Measurements from ENCODE around the gene BCKDHB. TPM values are rescaled to one million over a fixed set of nuclear protein-coding genes. Genes with fewer than 3 reads are reported as not detected.

The BCKDHB gene
- total and polyA plus RNA-seq, 2 experiments from 2014 or later, result 32.1 to 42.7 TPM

DNA sequence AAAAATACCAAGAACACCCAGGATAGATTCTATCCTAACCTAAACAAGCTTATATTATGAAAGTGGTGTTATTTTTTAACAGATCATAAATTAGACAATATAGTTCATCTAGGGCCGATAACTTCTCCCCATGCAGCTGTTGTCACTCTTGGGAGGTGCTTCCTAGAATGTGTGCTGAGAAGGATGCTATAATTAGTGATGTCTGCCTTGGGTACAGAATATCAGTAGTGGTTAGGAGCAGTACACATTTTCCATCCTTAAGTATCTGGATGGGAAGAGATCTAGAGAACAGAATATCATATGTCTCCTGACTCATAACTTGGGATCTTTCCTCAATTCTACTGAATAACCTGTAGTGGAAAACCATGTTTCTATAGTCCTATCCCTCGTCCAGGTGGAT is 214.5 kb downstream of the BCKDHB start:
- Mint-ChIP-seq H3K27ac (no peak overlapping the region), H3K36me3 (ENCODE audit: low read depth) (no peaks in the 10 kb centered on the region), H3K27me3 (ENCODE audit: insufficient read depth, low read depth, poor library complexity) (no peaks in the 10 kb centered on the region), H3K4me1 (no peaks in the 10 kb centered on the region; the same call in 2 of the 3 replicates), H3K4me3 (no peak overlapping the region), H3K9me3 (no peaks in the 10 kb centered on the region; the same call in 2 of the 3 replicates)
- Histone ChIP-seq H2AFZ (no peak overlapping the region), H3K4me2 (no peak overlapping the region), H3K4me1 (ENCODE audit: insufficient read depth) (peaks cover 4% of the 10 kb centered on the region; the same call in 1 of the 2 replicates), H3F3A (replicated peaks; ENCODE audit: low read depth) (no peaks in the 10 kb centered on the region), H3K27me3 (ENCODE audit: insufficient read depth) (no peaks in the 10 kb centered on the region), H3K36me3 (ENCODE audit: insufficient read depth) (no peaks in the 10 kb centered on the region), H3K4me3 (no peak overlapping the region), H4K20me1 (replicated peaks; ENCODE audit: insufficient read depth) (no peaks in the 10 kb centered on the region), H3K27ac (ENCODE audit: low read depth) (no peak overlapping the region), H3K9me2 (ENCODE audit: insufficient read depth) (no peaks in the 10 kb centered on the region; the same call in 1 of the 2 replicates), H3K79me2 (replicated peaks; ENCODE audit: insufficient read depth) (no peaks in the 10 kb centered on the region)
- DNase-seq (ENCODE audit: low spot score) (no peak), ATAC-seq (no peak)
- TF ChIP-seq JUNB (IDR thresholded peaks at IDR 0.05; ENCODE audit: unreplicated experiment), result no peak
- no peak for TF ChIP-seq EZH2 (IDR thresholded peaks at IDR 0.05; ENCODE audit: low read depth, unreplicated experiment)
- TF ChIP-seq, protein P1, sequence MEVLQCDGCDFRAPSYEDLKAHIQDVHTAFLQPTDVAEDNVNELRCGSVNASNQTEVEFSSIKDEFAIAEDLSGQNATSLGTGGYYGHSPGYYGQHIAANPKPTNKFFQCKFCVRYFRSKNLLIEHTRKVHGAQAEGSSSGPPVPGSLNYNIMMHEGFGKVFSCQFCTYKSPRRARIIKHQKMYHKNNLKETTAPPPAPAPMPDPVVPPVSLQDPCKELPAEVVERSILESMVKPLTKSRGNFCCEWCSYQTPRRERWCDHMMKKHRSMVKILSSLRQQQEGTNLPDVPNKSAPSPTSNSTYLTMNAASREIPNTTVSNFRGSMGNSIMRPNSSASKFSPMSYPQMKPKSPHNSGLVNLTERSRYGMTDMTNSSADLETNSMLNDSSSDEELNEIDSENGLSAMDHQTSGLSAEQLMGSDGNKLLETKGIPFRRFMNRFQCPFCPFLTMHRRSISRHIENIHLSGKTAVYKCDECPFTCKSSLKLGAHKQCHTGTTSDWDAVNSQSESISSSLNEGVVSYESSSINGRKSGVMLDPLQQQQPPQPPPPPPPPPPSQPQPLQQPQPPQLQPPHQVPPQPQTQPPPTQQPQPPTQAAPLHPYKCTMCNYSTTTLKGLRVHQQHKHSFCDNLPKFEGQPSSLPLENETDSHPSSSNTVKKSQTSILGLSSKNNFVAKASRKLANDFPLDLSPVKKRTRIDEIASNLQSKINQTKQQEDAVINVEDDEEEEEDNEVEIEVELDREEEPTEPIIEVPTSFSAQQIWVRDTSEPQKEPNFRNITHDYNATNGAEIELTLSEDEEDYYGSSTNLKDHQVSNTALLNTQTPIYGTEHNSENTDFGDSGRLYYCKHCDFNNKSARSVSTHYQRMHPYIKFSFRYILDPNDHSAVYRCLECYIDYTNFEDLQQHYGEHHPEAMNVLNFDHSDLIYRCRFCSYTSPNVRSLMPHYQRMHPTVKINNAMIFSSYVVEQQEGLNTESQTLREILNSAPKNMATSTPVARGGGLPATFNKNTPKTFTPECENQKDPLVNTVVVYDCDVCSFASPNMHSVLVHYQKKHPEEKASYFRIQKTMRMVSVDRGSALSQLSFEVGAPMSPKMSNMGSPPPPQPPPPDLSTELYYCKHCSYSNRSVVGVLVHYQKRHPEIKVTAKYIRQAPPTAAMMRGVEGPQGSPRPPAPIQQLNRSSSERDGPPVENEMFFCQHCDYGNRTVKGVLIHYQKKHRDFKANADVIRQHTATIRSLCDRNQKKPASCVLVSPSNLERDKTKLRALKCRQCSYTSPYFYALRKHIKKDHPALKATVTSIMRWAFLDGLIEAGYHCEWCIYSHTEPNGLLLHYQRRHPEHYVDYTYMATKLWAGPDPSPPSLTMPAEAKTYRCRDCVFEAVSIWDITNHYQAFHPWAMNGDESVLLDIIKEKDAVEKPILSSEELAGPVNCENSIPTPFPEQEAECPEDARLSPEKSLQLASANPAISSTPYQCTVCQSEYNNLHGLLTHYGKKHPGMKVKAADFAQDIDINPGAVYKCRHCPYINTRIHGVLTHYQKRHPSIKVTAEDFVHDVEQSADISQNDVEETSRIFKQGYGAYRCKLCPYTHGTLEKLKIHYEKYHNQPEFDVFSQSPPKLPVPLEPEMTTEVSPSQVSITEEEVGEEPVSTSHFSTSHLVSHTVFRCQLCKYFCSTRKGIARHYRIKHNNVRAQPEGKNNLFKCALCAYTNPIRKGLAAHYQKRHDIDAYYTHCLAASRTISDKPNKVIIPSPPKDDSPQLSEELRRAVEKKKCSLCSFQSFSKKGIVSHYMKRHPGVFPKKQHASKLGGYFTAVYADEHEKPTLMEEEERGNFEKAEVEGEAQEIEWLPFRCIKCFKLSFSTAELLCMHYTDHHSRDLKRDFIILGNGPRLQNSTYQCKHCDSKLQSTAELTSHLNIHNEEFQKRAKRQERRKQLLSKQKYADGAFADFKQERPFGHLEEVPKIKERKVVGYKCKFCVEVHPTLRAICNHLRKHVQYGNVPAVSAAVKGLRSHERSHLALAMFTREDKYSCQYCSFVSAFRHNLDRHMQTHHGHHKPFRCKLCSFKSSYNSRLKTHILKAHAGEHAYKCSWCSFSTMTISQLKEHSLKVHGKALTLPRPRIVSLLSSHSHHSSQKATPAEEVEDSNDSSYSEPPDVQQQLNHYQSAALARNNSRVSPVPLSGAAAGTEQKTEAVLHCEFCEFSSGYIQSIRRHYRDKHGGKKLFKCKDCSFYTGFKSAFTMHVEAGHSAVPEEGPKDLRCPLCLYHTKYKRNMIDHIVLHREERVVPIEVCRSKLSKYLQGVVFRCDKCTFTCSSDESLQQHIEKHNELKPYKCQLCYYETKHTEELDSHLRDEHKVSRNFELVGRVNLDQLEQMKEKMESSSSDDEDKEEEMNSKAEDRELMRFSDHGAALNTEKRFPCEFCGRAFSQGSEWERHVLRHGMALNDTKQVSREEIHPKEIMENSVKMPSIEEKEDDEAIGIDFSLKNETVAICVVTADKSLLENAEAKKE (CRISPR knock-in tag; IDR thresholded peaks at IDR 0.05), result no peak
- TF ChIP-seq STAT1 (IDR thresholded peaks at IDR 0.05; ENCODE audit: unreplicated experiment), result no peak
- TF ChIP-seq ZNF331 (CRISPR knock-in tag; IDR thresholded peaks at IDR 0.05; ENCODE audit: low read depth), result no peak
- TF ChIP-seq, protein P2, sequence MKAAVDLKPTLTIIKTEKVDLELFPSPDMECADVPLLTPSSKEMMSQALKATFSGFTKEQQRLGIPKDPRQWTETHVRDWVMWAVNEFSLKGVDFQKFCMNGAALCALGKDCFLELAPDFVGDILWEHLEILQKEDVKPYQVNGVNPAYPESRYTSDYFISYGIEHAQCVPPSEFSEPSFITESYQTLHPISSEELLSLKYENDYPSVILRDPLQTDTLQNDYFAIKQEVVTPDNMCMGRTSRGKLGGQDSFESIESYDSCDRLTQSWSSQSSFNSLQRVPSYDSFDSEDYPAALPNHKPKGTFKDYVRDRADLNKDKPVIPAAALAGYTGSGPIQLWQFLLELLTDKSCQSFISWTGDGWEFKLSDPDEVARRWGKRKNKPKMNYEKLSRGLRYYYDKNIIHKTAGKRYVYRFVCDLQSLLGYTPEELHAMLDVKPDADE (IDR thresholded peaks at IDR 0.05), result no peak
- TF ChIP-seq NANOG (IDR thresholded peaks at IDR 0.05; ENCODE audit: borderline replicate concordance), result no peak
- no peak for TF ChIP-seq CREB1 (CRISPR knock-in tag; IDR thresholded peaks at IDR 0.05; ENCODE audit: low read depth)
- no peak for TF ChIP-seq ZNF114 (CRISPR knock-in tag; IDR thresholded peaks at IDR 0.05)
- TF ChIP-seq, protein P3, sequence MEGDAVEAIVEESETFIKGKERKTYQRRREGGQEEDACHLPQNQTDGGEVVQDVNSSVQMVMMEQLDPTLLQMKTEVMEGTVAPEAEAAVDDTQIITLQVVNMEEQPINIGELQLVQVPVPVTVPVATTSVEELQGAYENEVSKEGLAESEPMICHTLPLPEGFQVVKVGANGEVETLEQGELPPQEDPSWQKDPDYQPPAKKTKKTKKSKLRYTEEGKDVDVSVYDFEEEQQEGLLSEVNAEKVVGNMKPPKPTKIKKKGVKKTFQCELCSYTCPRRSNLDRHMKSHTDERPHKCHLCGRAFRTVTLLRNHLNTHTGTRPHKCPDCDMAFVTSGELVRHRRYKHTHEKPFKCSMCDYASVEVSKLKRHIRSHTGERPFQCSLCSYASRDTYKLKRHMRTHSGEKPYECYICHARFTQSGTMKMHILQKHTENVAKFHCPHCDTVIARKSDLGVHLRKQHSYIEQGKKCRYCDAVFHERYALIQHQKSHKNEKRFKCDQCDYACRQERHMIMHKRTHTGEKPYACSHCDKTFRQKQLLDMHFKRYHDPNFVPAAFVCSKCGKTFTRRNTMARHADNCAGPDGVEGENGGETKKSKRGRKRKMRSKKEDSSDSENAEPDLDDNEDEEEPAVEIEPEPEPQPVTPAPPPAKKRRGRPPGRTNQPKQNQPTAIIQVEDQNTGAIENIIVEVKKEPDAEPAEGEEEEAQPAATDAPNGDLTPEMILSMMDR (conservative IDR thresholded peaks at IDR 0.05; ENCODE audit: low read depth in 2 of 2), result no peak
- TF ChIP-seq EZH2phosphoT487 (IDR thresholded peaks at IDR 0.05; ENCODE audit: unreplicated experiment), result no peak
- no peak for TF ChIP-seq POLR2AphosphoS5 (IDR thresholded peaks at IDR 0.05; ENCODE audit: low read depth)
- TF ChIP-seq, protein P4, sequence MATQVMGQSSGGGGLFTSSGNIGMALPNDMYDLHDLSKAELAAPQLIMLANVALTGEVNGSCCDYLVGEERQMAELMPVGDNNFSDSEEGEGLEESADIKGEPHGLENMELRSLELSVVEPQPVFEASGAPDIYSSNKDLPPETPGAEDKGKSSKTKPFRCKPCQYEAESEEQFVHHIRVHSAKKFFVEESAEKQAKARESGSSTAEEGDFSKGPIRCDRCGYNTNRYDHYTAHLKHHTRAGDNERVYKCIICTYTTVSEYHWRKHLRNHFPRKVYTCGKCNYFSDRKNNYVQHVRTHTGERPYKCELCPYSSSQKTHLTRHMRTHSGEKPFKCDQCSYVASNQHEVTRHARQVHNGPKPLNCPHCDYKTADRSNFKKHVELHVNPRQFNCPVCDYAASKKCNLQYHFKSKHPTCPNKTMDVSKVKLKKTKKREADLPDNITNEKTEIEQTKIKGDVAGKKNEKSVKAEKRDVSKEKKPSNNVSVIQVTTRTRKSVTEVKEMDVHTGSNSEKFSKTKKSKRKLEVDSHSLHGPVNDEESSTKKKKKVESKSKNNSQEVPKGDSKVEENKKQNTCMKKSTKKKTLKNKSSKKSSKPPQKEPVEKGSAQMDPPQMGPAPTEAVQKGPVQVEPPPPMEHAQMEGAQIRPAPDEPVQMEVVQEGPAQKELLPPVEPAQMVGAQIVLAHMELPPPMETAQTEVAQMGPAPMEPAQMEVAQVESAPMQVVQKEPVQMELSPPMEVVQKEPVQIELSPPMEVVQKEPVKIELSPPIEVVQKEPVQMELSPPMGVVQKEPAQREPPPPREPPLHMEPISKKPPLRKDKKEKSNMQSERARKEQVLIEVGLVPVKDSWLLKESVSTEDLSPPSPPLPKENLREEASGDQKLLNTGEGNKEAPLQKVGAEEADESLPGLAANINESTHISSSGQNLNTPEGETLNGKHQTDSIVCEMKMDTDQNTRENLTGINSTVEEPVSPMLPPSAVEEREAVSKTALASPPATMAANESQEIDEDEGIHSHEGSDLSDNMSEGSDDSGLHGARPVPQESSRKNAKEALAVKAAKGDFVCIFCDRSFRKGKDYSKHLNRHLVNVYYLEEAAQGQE (IDR thresholded peaks at IDR 0.05; ENCODE audit: unreplicated experiment), result no peak
